HepG2 (cell line): Measurements from ENCODE around the gene NRIP2. TPM values are rescaled to one million over a fixed set of nuclear protein-coding genes. Genes with fewer than 3 reads are reported as not detected.

ENCODE experiments used
- FOXK2 ChIP-seq: fragments of 450-650 bp; IDR thresholded peaks from 2 replicates; pipeline ENCODE4 v1.6.1; 2016
- GPN1 ChIP-seq: sonication (generic); formaldehyde crosslinking; IDR thresholded peaks from 2 replicates; pipeline ENCODE4 v1.5.1; 2020; ENCODE audit warnings: missing genetic modification reagents, borderline replicate concordance
- HHEX ChIP-seq: IDR thresholded peaks from 2 replicates; pipeline ENCODE4 v1.6.1; 2016; ENCODE audit warnings: control low read depth
- IKZF4 ChIP-seq: sonication (generic); formaldehyde crosslinking; IDR thresholded peaks from 2 replicates; pipeline ENCODE4 v1.5.1; 2020; ENCODE audit warnings: borderline replicate concordance, mild to moderate bottlenecking, low read depth, missing genetic modification reagents; ENCODE audit errors: not compliant biosample characterization
- MYC ChIP-seq: sonication (generic); formaldehyde crosslinking; IDR thresholded peaks from 2 replicates; pipeline ENCODE4 v1.9.0; 2021; ENCODE audit warnings: missing genetic modification reagents, borderline replicate concordance
- RFX5 ChIP-seq: IDR thresholded peaks from 2 replicates; pipeline ENCODE4 v1.6.1; 2011; ENCODE audit warnings: low read depth, low read length, improper control_type of control experiment
- SSRP1 ChIP-seq: IDR thresholded peaks from 2 replicates; pipeline ENCODE4 v1.6.1; 2016; ENCODE audit warnings: control low read depth
- TARDBP ChIP-seq: sonication (generic); formaldehyde crosslinking; IDR thresholded peaks from 2 replicates; pipeline ENCODE4 v1.8.0; 2022; ENCODE audit warnings: mild to moderate bottlenecking, missing genetic modification reagents
- ZBTB8A ChIP-seq: sonication (generic); formaldehyde crosslinking; IDR thresholded peaks from 2 replicates; pipeline ENCODE4 v1.4.0; 2020; ENCODE audit warnings: mild to moderate bottlenecking, low read depth, missing genetic modification reagents, borderline replicate concordance
- ZNF343 ChIP-seq: sonication (generic); formaldehyde crosslinking; IDR thresholded peaks from 2 replicates; pipeline ENCODE4 v1.4.0; 2020; ENCODE audit warnings: mild to moderate bottlenecking, missing genetic modification reagents
- ZNF350 ChIP-seq: sonication (generic); formaldehyde crosslinking; IDR thresholded peaks from 2 replicates; pipeline ENCODE4 v1.4.0; 2020; ENCODE audit warnings: mild to moderate bottlenecking, low read depth, missing genetic modification reagents, borderline replicate concordance
- ZNF496 ChIP-seq: sonication (generic); formaldehyde crosslinking; IDR thresholded peaks from 2 replicates; pipeline ENCODE4 v1.8.1; 2023; ENCODE audit warnings: mild to moderate bottlenecking, moderate library complexity, missing genetic modification reagents; ENCODE audit not compliant: insufficient replicate concordance
- ZNF615 ChIP-seq: sonication (generic); formaldehyde crosslinking; IDR thresholded peaks from 2 replicates; pipeline ENCODE4 v1.5.0; 2020; ENCODE audit warnings: mild to moderate bottlenecking, missing genetic modification reagents, borderline replicate concordance
- ZSCAN25 ChIP-seq: sonication (generic); formaldehyde crosslinking; IDR thresholded peaks from 2 replicates; pipeline ENCODE4 v1.8.0; 2022; ENCODE audit warnings: mild to moderate bottlenecking, missing genetic modification reagents
- polyA plus RNA-seq, 8 experiments: library from polyadenylated mRNA; depleted of rRNA in 3 of 8; stranded (reverse) in 7 of 8; unstranded in 1 of 8; fragments of >200 nt; fragmentation: Illumina TruSeq in 4 of 8; extraction: Trizol in 4 of 8; gene quantifications; 2 replicates each; pipeline versions ENCODE4 v1.2.1 to v1.2.3, GENCODE V29; 2011 to 2016; ENCODE audit warnings: low read depth in 4 of 8, missing spikeins in 1 of 8, mixed read lengths in 1 of 8; ENCODE audit not compliant: insufficient read depth in 1 of 8
- total RNA-seq, 5 experiments: library from RNA; depleted of rRNA; stranded (reverse); fragments of >200 nt; fragmentation: Illumina TruSeq; extraction: Trizol; gene quantifications; 2 replicates each; pipeline ENCODE4 v1.2.3, GENCODE V29; 2016; ENCODE audit warnings: low read depth in 1 of 5
- TF ChIP-seq, protein P1 (sequence below): IDR thresholded peaks from 2 replicates; pipeline ENCODE4 v1.6.1; 2012; ENCODE audit warnings: inconsistent platforms
- TF ChIP-seq, protein P2 (sequence below): sonication (generic); formaldehyde crosslinking; IDR thresholded peaks from 2 replicates; pipeline ENCODE4 v1.8.0; 2022; ENCODE audit warnings: mild to moderate bottlenecking, missing genetic modification reagents, moderate library complexity
- TF ChIP-seq, protein P3 (sequence below): sonication (generic); formaldehyde crosslinking; IDR thresholded peaks from 2 replicates; pipeline ENCODE4 v1.4.0; 2020; ENCODE audit warnings: mild to moderate bottlenecking, missing genetic modification reagents
- TF ChIP-seq, protein P4 (sequence below): sonication (generic); formaldehyde crosslinking; IDR thresholded peaks from 2 replicates; pipeline ENCODE4 v1.5.0; 2020; ENCODE audit warnings: mild to moderate bottlenecking, low read depth, missing genetic modification reagents, borderline replicate concordance
- TF ChIP-seq, protein P5 (sequence below): fragments of 450-650 bp; IDR thresholded peaks from 2 replicates; pipeline ENCODE4 v1.6.1; 2016
- TF ChIP-seq, protein P6 (sequence below), 2 experiments: IDR thresholded peaks; 2 replicates each; pipeline ENCODE4 v1.6.1; 2011 to 2012; ENCODE audit warnings: low read length in 2 of 2, borderline replicate concordance in 1 of 2, low read depth in 1 of 2, mild to moderate bottlenecking in 1 of 2, moderate library complexity in 1 of 2

The NRIP2 gene
- total and polyA plus RNA-seq, 2 of the 13 experiments (the other 11 are each of a cell fraction or from before 2014, with no cell fraction given) = not detected

DNA sequence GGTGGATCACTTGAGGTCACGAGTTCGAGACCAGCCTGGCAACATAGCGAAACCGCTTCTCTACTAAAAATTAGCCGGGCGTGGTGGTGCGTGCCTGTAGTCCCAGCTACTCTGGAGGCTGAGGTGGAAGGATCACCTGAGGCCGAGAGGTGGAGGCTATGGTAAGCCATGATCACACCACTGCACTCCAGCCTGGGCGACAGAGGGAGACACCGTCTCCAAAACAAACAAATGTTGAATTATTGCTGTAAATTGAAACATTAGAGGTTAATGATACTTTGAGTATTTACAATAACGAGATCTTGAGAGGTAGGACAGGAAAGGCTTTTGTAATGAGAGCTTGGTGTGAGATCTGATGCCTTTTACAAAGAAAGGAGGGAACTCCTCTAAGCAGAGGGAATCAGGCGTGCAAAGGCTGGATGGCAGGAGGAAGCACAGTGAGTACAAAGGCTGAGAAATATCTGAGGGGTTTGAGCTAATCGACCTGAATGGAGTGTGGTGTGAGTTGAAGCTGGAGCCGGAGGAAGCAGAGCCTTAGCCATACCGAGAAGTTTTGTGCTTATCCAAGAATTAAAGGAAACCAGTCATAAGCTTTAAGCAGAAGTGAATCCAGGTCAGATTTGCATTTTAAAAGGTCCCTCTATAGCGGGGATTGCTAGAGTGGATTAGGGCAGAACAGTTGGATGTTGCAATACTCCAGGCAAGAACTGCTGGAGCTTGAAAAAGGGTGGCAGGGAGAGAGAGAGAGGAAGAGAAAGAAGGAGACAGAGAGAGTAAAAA is 43.3 kb upstream of the NRIP2 start (continued):
- TF ChIP-seq MYC (CRISPR knock-in tag) (peak; percentile 38; the same call in 1 of the 2 replicates), HHEX (CRISPR knock-in tag) (no peak), ZBTB8A (CRISPR knock-in tag) (no peak), ZNF496 (CRISPR knock-in tag) (no peak), GPN1 (CRISPR knock-in tag) (no peak), FOXK2 (no peak), IKZF4 (no peak), SSRP1 (CRISPR knock-in tag) (no peak), ZNF350 (CRISPR knock-in tag) (no peak), ZNF343 (CRISPR knock-in tag) (no peak), RFX5 (no peak), ZNF615 (no peak), TARDBP (CRISPR knock-in tag) (no peak; the same call in 1 of the 2 replicates), ZSCAN25 (CRISPR knock-in tag) (no peak)
- TF ChIP-seq, protein P1, sequence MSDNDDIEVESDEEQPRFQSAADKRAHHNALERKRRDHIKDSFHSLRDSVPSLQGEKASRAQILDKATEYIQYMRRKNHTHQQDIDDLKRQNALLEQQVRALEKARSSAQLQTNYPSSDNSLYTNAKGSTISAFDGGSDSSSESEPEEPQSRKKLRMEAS = no peak
- TF ChIP-seq, protein P2, sequence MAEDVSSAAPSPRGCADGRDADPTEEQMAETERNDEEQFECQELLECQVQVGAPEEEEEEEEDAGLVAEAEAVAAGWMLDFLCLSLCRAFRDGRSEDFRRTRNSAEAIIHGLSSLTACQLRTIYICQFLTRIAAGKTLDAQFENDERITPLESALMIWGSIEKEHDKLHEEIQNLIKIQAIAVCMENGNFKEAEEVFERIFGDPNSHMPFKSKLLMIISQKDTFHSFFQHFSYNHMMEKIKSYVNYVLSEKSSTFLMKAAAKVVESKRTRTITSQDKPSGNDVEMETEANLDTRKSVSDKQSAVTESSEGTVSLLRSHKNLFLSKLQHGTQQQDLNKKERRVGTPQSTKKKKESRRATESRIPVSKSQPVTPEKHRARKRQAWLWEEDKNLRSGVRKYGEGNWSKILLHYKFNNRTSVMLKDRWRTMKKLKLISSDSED (CRISPR knock-in tag) = no peak
- TF ChIP-seq, protein P3, sequence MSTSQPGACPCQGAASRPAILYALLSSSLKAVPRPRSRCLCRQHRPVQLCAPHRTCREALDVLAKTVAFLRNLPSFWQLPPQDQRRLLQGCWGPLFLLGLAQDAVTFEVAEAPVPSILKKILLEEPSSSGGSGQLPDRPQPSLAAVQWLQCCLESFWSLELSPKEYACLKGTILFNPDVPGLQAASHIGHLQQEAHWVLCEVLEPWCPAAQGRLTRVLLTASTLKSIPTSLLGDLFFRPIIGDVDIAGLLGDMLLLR (CRISPR knock-in tag) = no peak
- TF ChIP-seq, protein P4, sequence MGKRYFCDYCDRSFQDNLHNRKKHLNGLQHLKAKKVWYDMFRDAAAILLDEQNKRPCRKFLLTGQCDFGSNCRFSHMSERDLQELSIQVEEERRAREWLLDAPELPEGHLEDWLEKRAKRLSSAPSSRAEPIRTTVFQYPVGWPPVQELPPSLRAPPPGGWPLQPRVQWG (CRISPR knock-in tag) = no peak
- TF ChIP-seq, protein P5, sequence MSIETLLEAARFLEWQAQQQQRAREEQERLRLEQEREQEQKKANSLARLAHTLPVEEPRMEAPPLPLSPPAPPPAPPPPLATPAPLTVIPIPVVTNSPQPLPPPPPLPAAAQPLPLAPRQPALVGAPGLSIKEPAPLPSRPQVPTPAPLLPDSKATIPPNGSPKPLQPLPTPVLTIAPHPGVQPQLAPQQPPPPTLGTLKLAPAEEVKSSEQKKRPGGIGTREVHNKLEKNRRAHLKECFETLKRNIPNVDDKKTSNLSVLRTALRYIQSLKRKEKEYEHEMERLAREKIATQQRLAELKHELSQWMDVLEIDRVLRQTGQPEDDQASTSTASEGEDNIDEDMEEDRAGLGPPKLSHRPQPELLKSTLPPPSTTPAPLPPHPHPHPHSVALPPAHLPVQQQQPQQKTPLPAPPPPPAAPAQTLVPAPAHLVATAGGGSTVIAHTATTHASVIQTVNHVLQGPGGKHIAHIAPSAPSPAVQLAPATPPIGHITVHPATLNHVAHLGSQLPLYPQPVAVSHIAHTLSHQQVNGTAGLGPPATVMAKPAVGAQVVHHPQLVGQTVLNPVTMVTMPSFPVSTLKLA = no peak
- TF ChIP-seq, protein P6, sequence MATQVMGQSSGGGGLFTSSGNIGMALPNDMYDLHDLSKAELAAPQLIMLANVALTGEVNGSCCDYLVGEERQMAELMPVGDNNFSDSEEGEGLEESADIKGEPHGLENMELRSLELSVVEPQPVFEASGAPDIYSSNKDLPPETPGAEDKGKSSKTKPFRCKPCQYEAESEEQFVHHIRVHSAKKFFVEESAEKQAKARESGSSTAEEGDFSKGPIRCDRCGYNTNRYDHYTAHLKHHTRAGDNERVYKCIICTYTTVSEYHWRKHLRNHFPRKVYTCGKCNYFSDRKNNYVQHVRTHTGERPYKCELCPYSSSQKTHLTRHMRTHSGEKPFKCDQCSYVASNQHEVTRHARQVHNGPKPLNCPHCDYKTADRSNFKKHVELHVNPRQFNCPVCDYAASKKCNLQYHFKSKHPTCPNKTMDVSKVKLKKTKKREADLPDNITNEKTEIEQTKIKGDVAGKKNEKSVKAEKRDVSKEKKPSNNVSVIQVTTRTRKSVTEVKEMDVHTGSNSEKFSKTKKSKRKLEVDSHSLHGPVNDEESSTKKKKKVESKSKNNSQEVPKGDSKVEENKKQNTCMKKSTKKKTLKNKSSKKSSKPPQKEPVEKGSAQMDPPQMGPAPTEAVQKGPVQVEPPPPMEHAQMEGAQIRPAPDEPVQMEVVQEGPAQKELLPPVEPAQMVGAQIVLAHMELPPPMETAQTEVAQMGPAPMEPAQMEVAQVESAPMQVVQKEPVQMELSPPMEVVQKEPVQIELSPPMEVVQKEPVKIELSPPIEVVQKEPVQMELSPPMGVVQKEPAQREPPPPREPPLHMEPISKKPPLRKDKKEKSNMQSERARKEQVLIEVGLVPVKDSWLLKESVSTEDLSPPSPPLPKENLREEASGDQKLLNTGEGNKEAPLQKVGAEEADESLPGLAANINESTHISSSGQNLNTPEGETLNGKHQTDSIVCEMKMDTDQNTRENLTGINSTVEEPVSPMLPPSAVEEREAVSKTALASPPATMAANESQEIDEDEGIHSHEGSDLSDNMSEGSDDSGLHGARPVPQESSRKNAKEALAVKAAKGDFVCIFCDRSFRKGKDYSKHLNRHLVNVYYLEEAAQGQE (IDR thresholded peaks at IDR 0.05; ENCODE audit: borderline replicate concordance in 1 of 2, low read depth in 1 of 2, low read length in 2 of 2) = no peak
